GM10266 (cell line): Measurements from ENCODE around the gene SLC13A4.

Experiments used
- DNase-seq: peaks from one replicate; pipeline ENCODE4 v3.0.0; 2012; ENCODE audit errors: extremely low spot score
- TF ChIP-seq, protein P1 (sequence below): IDR thresholded peaks from 2 replicates; pipeline ENCODE4 v1.5.1; 2012; ENCODE audit warnings: mild to moderate bottlenecking, low read depth; ENCODE audit not compliant: control insufficient read depth, insufficient read depth; ENCODE audit errors: missing control alignments

SLC13A4 gene

DNA sequence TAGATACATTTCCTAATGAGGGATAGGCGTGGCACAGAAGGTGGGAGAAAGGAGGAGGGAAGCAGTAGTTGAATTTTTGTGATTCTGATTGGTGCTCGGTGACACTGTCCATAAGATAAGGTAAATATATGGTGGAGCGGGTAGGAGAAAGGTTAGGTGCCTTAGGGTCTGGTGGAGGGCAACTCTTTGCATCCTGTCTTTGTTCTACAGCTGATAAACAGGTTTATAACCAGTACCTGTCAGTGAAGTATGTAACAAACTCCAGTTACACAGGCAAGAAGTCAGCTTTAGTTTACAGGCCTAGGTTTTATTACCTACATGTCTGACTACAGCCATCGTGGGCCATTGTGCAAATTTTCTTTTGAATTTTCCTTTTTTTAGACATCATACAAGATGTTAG, 31.5 kb upstream of the SLC13A4 start:
- no peak for DNase-seq
- TF ChIP-seq, protein P1, sequence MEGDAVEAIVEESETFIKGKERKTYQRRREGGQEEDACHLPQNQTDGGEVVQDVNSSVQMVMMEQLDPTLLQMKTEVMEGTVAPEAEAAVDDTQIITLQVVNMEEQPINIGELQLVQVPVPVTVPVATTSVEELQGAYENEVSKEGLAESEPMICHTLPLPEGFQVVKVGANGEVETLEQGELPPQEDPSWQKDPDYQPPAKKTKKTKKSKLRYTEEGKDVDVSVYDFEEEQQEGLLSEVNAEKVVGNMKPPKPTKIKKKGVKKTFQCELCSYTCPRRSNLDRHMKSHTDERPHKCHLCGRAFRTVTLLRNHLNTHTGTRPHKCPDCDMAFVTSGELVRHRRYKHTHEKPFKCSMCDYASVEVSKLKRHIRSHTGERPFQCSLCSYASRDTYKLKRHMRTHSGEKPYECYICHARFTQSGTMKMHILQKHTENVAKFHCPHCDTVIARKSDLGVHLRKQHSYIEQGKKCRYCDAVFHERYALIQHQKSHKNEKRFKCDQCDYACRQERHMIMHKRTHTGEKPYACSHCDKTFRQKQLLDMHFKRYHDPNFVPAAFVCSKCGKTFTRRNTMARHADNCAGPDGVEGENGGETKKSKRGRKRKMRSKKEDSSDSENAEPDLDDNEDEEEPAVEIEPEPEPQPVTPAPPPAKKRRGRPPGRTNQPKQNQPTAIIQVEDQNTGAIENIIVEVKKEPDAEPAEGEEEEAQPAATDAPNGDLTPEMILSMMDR, result no peak

DNA sequence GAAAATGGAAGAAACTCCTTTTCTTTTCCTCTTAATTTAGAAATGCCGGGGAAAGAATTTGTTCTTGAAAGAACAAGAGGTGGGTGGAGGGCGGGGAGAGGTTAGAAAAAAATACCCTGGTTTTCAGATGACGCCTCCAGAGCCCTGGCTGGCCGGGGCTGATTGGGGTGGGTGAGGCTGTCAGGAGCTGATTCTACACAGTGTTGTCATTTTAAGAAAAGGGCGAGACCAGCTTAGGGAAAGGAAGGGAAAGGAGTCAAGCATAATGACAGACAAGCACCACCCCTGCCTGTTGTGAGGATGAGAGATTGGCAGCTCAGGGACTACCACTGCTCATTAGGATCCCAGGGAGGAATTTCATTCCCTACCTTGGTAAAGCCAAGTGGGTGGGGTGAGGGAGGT, 30.5 kb upstream of the SLC13A4 start:
- TF ChIP-seq, protein P1, result no peak
- no peak for DNase-seq

DNA sequence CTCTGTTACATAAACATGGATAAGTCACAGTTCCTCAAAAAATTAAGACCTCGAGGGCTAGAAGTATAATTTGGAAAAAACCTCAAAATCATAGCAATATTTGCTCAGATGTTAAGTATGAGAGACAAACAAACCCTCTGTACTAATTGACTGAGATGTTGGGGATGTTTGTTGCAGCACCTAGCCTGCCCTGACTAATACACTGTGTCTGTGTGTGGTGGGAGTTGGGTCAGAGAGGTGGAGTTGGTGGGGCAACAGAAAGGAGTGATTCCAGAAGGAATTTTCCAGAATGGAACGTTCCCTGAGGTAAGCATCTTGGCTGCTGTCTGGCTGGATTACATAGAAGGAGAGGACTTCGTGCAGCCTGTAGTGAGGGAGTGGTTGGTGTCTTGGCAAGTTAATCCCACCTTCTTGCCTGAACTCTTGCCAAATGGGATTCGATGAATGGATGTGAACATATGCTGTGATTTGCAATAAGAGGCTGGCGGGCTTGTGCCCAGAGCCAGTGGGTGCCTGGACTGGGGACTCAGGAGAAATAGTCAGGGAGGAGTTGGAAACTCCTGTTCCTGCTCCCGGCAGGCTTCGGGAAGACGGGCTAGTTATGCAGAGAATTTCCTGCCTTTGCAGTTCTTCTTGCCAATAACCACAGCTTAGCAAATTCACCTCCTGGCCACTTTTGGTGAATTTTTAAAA, 29.9 kb upstream of the SLC13A4 start:
- TF ChIP-seq, protein P1, result no peak
- no peak for DNase-seq

DNA sequence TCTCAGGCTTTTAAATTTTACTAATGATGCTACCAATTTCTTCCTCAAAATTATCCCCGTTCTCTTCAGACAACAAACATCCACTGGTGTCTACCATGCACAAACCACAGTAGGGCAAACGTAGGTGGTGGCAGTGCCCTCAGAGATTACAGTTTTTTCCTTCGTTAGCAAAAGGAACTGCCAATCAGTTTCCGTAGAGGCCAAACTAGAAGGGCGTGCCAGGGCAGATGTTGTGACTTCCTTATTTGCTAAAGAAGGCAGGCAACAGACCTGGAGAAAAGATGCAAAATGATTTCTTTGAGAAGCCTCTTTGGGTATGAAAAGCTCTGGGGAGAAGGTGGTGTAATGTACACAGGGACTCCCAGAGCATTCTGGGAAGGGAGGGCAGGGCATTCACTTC, 28.2 kb upstream of the SLC13A4 start:
- DNase-seq, result no peak
- TF ChIP-seq, protein P1, result no peak

DNA sequence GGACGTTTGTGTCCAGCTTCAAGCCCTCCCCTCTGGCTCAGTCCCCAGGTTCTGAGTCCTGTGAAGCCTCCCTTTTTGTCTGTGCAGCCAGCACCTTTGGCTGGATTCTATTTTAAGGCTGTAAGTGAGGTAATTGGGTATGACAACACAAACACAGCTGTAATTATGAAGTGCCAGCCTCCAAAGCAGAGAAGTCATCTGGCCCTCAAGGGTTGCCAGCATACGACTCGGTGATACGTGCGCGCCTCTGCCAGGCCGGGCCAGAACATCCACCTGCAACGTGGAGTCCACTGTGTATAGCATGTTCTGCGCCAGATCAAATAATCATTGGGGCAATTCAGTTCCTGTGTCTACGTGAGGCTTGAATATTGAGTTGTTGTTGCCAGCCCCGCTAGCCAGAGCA, 27.4 kb upstream of the SLC13A4 start:
- TF ChIP-seq, protein P1, result no peak
- no peak for DNase-seq

DNA sequence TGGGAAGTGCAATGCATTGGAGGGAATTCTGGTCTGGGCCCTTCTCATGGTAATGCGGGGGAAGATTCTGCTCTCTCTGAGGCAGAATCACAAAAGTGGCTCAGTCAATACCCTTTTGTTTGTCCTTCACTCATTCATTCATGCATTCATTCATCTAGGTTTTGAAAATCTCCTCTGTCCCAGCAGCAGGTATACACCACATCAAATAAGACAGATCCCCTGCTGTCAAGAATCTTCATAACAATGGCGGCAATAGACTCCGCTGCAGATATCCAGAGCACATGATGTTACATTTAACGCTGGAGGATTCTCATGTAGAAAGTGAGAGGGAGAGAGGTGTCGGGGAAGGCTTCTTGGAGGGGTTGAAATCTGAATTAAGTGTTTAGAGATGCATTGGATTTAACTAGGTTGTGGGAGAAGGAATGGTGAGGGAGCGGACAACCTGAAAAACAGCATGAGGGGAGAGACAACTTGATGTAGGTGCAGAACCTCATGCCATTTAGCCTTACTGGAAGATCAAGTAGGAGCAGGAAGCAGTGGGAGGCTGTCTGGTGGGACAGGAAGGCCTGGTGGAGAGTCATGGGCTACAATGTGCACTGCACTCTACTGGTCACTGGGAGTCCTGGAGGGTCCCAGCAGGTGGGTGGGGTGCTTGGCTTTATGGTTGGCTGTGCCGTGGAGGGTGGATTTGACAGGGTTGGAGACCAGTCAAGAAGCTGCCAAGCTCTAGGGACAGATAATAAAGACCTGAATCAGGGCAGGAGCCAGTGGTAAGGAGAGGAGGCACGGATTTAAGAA, 25.8 kb upstream of the SLC13A4 start:
- TF ChIP-seq, protein P1, result no peak
- DNase-seq, result no peak

DNA sequence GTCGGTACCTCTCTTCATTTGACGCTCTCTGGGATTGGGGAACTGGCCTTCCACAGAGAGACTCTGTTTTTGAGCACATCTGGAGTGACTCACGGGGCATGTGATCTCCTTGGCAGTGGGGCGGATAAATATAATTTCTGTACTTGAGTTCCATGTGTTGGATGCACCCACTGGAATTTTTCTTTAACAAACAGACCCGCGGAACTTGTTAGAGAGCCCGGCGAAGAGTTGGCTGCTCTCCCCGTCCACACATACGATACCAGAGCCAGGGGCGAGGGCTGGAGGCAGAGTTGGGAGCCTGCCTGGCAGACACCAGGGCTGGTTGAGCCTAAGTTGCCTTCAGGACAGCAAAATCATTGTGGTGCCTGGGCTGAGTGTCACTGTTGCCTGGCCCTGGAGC, 20.8 kb upstream of the SLC13A4 start, which contains the start of gene FAM180A:
Gene FAM180A (minus strand): TSS at position 44 of the 400 bp plus-strand sequence. CDS start 233 bp downstream, outside the sequence.
- no peak for DNase-seq
- TF ChIP-seq, protein P1, result no peak
